Measurements from ENCODE around the gene HAT1. TPM values are rescaled to one million over a fixed set of nuclear protein-coding genes. Genes with fewer than 3 reads are reported as not detected.

Gene HAT1
- polyA plus RNA-seq, 2 of the 4 experiments (the other 2 are of a cell fraction), result 94.3 to 139 TPM

DNA sequence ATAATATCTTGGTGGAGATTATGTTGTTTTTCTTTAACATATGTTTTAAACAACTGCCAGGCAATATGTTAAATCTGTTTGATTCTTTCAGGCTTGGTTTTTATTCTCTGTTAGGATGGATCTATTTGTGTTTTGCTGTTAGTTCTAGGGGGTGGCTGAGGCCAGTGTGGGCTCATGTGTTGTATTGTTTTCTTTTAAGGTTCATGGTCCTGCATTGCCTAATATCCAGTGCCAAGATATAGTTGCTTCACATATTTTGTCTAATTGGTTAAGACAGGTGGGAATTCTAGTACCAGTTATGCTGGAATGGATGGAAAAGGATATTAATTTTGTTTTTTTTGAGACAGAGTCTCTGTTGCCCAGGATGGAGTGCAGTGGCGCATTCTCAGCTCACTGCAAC lies 85.1 kb downstream of the HAT1 start:
- Histone ChIP-seq H3K4me1 (peaks cover 11% of the 10 kb centered on the region; the same call in 2 of the 3 replicates), H3K4me3 (no peak overlapping the region), H3K9me3 (no peaks in the 10 kb centered on the region), H3K4me2 (no peak overlapping the region), H3K27ac (no peak overlapping the region)
- no peak for FAIRE-seq
- DNase-seq (ENCODE audit: low read depth in 1 of 2, low spot score in 1 of 2), result no peak
- TF ChIP-seq ZNF302 (CRISPR knock-in tag; IDR thresholded peaks at IDR 0.05) (no peak), MYC (IDR thresholded peaks at IDR 0.05; ENCODE audit: borderline replicate concordance, low read length) (no peak), TP53 (CRISPR knock-in tag; IDR thresholded peaks at IDR 0.05) (no peak), SMC3 (IDR thresholded peaks at IDR 0.05) (no peak), NFE2L2 (conservative IDR thresholded peaks at IDR 0.05; ENCODE audit: low read length) (no peak), RAD21 (conservative IDR thresholded peaks at IDR 0.05 in 1 of 2, IDR thresholded peaks at IDR 0.05 in 1 of 2) (no peak), CHD4 (IDR thresholded peaks at IDR 0.05; ENCODE audit: borderline replicate concordance) (no peak), ZFP36 (IDR thresholded peaks at IDR 0.05; ENCODE audit: borderline replicate concordance, partially characterized antibody) (no peak), USF2 (IDR thresholded peaks at IDR 0.05) (no peak)
- TF ChIP-seq, protein P1, sequence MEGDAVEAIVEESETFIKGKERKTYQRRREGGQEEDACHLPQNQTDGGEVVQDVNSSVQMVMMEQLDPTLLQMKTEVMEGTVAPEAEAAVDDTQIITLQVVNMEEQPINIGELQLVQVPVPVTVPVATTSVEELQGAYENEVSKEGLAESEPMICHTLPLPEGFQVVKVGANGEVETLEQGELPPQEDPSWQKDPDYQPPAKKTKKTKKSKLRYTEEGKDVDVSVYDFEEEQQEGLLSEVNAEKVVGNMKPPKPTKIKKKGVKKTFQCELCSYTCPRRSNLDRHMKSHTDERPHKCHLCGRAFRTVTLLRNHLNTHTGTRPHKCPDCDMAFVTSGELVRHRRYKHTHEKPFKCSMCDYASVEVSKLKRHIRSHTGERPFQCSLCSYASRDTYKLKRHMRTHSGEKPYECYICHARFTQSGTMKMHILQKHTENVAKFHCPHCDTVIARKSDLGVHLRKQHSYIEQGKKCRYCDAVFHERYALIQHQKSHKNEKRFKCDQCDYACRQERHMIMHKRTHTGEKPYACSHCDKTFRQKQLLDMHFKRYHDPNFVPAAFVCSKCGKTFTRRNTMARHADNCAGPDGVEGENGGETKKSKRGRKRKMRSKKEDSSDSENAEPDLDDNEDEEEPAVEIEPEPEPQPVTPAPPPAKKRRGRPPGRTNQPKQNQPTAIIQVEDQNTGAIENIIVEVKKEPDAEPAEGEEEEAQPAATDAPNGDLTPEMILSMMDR (IDR thresholded peaks at IDR 0.05), result no peak
- TF ChIP-seq, protein P2, sequence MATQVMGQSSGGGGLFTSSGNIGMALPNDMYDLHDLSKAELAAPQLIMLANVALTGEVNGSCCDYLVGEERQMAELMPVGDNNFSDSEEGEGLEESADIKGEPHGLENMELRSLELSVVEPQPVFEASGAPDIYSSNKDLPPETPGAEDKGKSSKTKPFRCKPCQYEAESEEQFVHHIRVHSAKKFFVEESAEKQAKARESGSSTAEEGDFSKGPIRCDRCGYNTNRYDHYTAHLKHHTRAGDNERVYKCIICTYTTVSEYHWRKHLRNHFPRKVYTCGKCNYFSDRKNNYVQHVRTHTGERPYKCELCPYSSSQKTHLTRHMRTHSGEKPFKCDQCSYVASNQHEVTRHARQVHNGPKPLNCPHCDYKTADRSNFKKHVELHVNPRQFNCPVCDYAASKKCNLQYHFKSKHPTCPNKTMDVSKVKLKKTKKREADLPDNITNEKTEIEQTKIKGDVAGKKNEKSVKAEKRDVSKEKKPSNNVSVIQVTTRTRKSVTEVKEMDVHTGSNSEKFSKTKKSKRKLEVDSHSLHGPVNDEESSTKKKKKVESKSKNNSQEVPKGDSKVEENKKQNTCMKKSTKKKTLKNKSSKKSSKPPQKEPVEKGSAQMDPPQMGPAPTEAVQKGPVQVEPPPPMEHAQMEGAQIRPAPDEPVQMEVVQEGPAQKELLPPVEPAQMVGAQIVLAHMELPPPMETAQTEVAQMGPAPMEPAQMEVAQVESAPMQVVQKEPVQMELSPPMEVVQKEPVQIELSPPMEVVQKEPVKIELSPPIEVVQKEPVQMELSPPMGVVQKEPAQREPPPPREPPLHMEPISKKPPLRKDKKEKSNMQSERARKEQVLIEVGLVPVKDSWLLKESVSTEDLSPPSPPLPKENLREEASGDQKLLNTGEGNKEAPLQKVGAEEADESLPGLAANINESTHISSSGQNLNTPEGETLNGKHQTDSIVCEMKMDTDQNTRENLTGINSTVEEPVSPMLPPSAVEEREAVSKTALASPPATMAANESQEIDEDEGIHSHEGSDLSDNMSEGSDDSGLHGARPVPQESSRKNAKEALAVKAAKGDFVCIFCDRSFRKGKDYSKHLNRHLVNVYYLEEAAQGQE (IDR thresholded peaks at IDR 0.05), result no peak
- ATAC-seq, result no peak
- 100% methylated on average over 1 of the region's 1 CpG for WGBS (ENCODE audit: missing lambda C conversion rate)
- ChIA-PET POLR2A (no interaction called here), CTCF (no interaction called here)

DNA sequence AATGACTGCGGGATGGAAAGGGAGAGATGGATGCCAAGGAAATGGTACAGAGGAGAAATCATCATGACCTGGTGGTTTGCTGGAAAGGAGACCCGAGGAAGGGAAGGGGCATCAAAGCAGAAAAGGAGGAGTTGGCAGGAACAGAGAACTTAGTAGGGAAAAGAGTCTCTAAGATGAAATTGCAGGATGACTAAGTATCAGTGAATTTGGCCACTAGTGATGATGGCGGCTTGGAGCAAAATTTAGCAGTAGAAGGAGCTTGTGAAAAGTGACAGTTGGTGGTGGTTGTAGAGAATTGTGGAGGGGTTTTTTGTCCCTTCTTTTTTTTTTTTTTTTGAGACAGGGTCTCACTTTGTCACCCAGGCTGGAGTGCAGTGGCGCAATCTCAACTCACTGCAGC lies 87.6 kb downstream of the HAT1 start:
- Histone ChIP-seq H3K4me2 (no peak overlapping the region), H3K4me1 (peaks cover 11% of the 10 kb centered on the region; the same call in 2 of the 3 replicates), H3K9me3 (no peaks in the 10 kb centered on the region), H3K27ac (no peak overlapping the region), H3K4me3 (no peak overlapping the region)
- ChIA-PET POLR2A (no interaction called here), CTCF (interaction anchor here (1.6 kb wide), 1 partner anchor 436 kb away, joined by 4 read pairs; no protein-coding TSS in a partner anchor)
- ATAC-seq (no peak), FAIRE-seq (no peak), DNase-seq (ENCODE audit: low read depth in 1 of 2, low spot score in 1 of 2) (no peak)
- 85% methylated on average over 4 of the region's 4 CpGs for WGBS (ENCODE audit: missing lambda C conversion rate)
- TF ChIP-seq TP53 (CRISPR knock-in tag; IDR thresholded peaks at IDR 0.05) (no peak), ATOH8 (CRISPR knock-in tag; IDR thresholded peaks at IDR 0.05; ENCODE audit: low read depth) (no peak), RAD21 (conservative IDR thresholded peaks at IDR 0.05 in 1 of 2, IDR thresholded peaks at IDR 0.05 in 1 of 2) (no peak), MAZ (IDR thresholded peaks at IDR 0.05; ENCODE audit: borderline replicate concordance, low read depth, low read length) (no peak), SREBF2 (IDR thresholded peaks at IDR 0.05) (no peak), POLR2AphosphoS2 (conservative IDR thresholded peaks at IDR 0.05; ENCODE audit: low read length) (no peak), E2F6 (IDR thresholded peaks at IDR 0.05; ENCODE audit: borderline replicate concordance, low read depth) (no peak), RFX5 (IDR thresholded peaks at IDR 0.05) (no peak), MAFK (IDR thresholded peaks at IDR 0.05; ENCODE audit: partially characterized antibody) (no peak), BHLHE40 (IDR thresholded peaks at IDR 0.05; ENCODE audit: low read depth, low read length) (no peak), GATA3 (IDR thresholded peaks at IDR 0.05; ENCODE audit: borderline replicate concordance) (no peak), PHF8 (IDR thresholded peaks at IDR 0.05; ENCODE audit: borderline replicate concordance, low read depth) (no peak), RNF2 (IDR thresholded peaks at IDR 0.05; ENCODE audit: borderline replicate concordance, low read depth) (no peak)
- TF ChIP-seq, protein P3, sequence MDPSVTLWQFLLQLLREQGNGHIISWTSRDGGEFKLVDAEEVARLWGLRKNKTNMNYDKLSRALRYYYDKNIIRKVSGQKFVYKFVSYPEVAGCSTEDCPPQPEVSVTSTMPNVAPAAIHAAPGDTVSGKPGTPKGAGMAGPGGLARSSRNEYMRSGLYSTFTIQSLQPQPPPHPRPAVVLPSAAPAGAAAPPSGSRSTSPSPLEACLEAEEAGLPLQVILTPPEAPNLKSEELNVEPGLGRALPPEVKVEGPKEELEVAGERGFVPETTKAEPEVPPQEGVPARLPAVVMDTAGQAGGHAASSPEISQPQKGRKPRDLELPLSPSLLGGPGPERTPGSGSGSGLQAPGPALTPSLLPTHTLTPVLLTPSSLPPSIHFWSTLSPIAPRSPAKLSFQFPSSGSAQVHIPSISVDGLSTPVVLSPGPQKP (IDR thresholded peaks at IDR 0.05; ENCODE audit: low read depth, low read length), result no peak
- TF ChIP-seq, protein P2 (IDR thresholded peaks at IDR 0.05), result no peak

Measured in A549 (cell line).